GM18498 (cell line): Measurements from ENCODE around the gene KATNB1.

ENCODE experiments used
- ATAC-seq: cut with Tn5 transposase; IDR thresholded peaks from one replicate; pipeline ENCODE4 v1.9.1; 2021; ENCODE audit warnings: mild to moderate bottlenecking, moderate library complexity; ENCODE audit not compliant: unreplicated experiment

The KATNB1 gene

DNA sequence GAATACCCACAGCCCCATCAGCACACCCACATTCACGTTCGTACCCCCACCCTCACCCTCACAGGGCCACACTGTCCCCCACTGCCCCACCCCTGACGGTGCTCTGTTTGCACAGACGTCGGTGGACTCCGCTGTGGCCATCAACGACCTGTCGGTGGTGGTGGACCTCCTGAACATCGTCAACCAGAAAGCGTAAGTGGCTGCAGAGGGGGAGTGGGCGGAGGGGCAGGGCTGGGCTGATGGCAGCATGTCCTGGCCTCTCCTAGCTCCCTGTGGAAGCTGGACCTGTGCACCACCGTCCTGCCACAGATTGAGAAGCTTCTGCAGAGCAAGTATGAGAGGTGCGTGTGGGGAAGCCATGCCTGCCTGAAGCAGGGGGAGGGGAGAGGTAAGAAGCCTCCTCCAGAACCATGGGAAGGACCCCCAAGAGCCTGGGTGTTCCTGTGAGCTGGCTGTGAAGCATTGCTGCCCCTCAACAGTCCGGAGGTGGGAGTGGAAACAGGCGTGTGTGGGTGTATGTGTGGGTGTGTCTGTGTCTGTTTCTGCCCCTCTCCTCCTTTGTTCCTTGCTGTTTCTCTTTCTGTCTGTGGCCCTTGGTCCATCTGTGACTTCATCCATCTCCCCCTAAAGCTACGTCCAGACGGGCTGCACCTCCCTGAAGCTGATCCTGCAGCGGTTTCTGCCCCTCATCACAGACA is 20.3 kb downstream of the KATNB1 start:
- no peak for ATAC-seq

DNA sequence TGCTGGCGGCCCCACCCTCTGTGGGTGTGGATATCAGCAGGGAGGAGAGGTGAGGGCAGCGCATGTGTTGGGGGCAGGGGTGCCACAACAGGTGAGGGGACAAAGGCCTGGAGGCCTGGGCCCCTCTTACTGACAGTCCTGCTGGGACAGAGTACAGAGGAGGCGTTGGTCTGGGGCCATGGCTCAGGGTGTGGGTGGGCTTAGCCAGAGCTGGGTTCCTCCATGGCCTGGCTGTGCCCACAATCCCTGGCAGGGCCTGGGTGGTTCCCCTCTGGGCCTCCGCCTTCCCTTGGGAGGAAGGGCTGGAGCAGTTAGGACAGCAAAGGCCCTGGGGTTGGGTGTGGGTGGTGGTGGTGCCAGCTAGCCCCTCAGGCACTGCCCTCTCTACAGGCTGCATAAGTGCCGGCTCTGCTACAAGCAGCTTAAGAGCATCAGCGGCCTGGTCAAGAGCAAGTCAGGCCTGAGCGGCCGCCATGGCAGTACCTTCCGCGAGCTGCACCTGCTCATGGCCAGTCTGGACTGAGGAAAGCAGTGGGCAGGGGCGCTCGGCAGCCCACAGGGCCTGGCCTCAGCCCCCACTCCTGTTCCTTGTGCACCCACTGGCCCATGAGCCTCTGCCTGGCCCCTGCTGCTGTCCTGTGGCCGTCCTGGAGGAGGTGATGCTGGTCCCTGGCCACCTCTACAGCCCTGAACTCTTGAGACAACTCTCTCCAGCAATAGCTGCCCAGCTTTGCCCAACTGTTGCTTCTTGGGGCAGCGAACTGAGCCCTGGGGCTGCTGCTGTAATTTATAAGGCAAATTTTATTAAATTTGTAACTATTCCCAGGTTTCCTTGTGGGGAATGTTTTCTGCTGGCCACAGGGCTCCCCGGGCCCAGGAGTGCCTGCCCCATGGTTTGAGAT is 21.1 kb downstream of the KATNB1 start:
- ATAC-seq, result no peak

GRCh38 chr16:57757326-57757786 is 21.8 kb downstream of the KATNB1 start:
- ATAC-seq, result peak; percentile 85

- no peak for ATAC-seq
These were observed 22.3 kb downstream of the KATNB1 start for GRCh38 chr16:57757883-57758282.

GRCh38 chr16:57758331-57759117 is 23.0 kb downstream of the KATNB1 start:
- no peak for ATAC-seq

- ATAC-seq, result no peak
These were observed 23.6 kb downstream of the KATNB1 start for GRCh38 chr16:57759131-57759530.

DNA sequence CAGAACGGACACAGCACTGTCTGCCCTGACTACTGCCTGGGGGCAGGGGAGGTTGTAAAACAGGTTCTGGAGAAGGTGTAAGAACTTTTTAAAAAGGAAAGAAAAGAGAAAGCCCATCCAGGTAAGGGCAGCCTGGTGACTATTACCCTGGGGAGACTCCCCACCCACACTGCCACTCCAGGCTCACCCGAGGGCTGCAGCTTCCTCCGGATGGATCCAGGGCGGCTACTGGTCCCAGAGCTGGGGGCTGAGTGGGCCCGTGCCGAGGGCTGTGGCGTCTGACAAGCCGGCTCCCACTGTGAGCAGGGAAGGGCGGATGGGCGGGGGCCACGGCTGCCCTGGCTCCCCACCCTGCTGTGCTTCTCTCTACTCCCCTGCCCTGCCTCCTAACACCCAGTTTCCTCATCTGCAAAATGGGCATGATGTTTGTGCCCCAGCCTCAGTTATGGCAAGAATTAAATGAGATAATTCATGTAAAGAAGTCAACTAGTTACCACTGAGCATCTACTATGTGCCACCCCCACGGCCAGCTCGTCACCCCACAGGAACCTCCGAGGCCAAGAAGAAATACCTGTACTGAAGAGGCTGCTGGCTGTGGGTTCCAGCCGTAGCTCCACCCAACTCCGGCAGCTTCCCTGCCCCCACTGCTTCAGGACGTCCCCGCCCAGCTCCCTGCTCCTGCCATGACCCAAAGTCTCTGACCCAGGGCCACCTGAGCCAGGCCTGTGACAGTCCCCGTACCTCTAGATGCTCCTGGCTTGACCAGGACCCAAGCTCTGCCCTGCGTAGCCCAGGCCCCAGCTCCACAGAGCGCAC is 24.2 kb downstream of the KATNB1 start:
- no peak for ATAC-seq

DNA sequence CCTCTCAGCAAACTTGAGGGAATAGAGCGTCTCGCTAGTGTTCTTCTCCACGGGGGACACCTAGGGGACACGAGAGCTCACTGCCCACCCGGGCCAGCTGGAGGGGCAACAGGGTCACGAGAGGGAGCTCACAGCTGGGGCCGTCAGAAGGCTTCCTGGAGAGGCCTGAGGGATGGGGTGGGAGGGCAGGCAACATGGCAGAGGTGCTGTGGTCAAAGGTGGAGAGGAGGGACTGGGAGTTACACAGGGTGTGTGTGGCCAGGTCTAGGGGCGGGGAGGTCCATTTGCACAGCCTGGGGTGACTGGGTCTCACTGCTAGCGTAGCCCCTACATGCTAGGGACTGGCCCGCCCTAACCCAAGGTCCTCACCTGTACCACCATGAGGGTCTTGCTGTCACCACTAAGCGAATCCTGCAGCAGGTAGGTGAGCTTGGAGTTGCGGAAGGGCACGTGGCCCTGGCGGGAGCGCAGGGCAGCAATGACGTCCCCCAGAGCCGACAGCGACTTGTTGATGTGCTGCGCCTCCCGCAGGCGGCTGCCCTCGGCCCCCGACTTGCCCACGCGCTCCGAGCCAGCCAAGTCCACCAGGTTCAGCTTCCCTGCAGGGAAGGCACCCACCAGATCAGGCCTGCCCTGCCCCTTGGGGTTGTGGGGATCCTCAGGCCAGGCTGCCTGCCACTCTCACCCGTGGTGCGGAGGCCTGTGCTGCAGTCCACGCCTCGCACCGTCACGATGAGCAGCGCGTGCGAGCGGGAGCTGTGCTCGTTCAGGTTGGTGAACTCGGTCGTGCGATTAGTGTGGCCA is 25.0 kb downstream of the KATNB1 start:
- ATAC-seq, result no peak

DNA sequence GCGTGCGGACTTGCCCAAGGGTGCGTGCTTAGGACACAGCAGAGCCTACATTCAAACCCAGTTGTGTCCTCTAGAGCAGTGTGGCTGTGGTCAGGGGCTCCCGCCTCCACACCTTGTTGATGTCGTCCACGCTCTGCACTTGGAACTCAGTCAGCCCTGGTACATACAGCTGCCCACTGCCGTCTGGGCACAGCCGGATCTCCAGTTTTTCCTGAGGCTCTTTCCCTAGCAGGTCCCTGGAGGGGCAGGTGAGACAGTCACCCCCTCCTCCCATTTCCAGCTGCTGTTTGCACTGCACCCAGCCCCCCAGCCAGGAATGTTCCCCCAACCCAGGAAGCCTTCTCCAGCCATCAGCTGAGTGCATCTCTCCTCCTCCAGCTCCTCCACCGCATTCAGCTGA is 25.7 kb downstream of the KATNB1 start:
- no peak for ATAC-seq

GRCh38 chr16:57761957-57762356 is 26.4 kb downstream of the KATNB1 start:
- no peak for ATAC-seq

- ATAC-seq, result no peak
These were observed 26.9 kb downstream of the KATNB1 start for GRCh38 chr16:57762365-57763040.

DNA sequence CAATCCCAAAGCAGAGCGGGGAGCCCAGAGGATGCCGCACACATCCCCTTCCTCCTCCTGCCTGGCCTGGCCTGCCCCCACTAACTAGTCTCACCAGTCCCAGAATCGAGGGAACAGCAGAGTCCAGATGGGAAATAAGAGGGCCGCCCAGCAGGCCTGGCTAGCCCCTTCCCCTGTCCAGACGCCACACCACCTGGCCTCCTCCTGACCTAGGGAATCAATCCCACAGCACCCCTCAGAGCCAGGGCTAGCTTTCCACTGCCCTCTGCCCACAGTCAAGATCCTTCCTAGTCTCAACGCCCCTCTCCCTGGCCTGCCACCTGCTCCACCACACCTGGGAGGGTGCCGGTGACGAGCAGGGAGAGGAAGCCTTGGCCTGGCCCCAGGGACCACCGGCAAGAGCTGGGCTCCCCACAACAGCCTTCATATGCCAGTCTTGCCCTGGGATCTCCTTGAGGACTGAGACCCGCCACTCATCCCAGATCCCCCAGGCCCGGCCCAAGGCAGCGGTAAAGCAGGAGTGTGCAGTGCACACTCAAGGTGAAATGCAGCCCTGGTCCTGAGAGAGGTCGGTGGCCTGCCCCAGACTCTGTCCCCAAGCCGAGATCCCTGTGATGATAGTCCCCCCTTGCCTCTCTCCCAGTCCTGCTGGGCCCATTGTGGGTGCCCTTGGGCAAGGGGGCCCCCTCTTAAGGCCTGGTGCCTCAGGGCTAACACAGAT is 27.9 kb downstream of the KATNB1 start:
- no peak for ATAC-seq

- ATAC-seq, result no peak
These were observed 28.4 kb downstream of the KATNB1 start for GRCh38 chr16:57764006-57764340.

DNA sequence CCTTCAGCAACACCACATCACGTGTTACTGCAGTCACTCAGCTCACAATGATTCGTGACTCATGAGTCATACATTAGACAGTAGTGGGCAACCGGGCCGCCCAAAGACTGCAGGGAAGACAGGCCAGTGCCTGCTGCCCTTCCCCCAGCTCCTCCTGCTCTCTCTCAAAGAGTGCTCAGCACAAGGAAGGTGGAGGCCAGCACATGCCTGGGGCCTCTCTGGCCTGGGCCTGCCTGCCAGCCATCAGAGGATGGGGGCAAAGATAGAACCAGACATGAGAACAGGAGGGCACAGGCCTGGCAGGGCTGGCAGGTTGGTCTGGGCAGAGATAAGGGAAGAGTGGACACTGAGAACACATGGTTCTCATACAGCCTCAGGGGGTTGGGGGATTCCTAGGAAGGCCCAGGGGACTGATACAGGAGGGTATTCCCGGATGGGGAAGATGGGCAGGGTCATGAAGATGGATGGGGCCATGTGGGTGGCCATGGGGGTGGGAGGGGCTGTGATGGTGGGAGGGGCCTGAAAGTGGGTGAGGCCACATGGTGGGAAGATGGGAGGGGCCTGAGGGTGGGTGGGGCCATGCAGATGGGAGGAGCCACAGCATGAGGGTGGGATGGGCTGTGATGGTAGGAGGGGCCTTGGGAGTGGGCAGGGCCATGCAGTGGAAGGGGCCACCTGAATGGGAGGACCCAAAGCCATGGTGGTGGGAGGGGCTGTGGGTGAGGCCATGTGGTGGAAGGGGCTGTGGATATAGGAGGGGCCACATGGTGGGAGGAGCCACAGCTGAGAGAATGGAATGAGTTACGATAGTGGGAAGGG is 29.0 kb downstream of the KATNB1 start:
- ATAC-seq, result no peak

- ATAC-seq, result no peak
These were observed 29.7 kb downstream of the KATNB1 start for GRCh38 chr16:57765160-57765728.

DNA sequence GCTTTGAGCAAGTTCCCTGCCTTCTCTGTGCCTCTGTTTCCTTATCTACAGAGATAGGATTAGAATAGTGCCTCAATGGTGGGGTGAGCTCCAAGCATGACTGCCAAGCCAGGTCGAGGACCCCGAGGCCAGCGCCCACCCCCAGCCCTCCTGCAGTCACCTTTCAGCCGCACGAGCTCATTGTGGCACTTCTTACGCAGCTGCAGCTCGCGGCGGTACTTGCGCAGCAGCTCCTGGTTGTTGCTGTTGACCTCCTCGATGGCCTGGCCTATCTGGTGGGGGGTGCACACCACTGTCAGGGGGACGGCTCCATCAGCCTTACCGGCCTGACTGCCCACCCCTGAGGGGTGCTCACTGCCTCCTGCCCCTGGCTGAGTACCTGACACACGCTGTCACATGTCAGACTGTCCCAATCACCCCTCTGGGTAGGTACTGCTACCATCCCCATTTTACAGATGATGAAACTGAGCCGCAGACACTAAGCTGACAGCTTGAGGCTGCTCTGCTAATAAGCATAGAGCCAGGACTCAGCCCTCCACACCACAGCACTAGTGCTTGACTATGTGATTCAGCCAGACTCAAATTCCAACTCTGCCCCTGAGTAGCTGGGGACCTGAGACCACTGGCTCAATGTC is 31.3 kb downstream of the KATNB1 start:
- ATAC-seq, result no peak
